PC-3 (cell line): ENCODE results near the gene ANGPTL7. TPM values are rescaled to one million over a fixed set of nuclear protein-coding genes. Genes with fewer than 3 reads are reported as not detected.
A peak's percentile ranks its signal among the peaks of the same experiment; 100 is the strongest.

Source experiments
- ATAC-seq: fragments of 200-7000 bp; cut with Tn5 transposase; 2 replicates; pipeline ENCODE4 v1.9.1; 2020; ENCODE audit warnings: mild to moderate bottlenecking, moderate library complexity
- BruUV-seq: library from RNA; stranded (reverse); fragments of 400-500 nt; replicated peaks from 2 replicates; lab custom pipeline; 2021; lab: Mats Ljungman, UMichigan
- CTCF ChIA-PET: fragments of 300-600 bp; sonication (Branson Sonifier 250); formaldehyde crosslinking; loops from one replicate; lab custom pipeline; 2022; ENCODE audit warnings: antibody characterized with exemption; lab: Charles Lee
- POLR2A ChIA-PET: fragments of 300-600 bp; sonication (Branson Sonifier 250); formaldehyde crosslinking; loops from one replicate; lab custom pipeline; 2022; ENCODE audit warnings: antibody characterized with exemption; ENCODE audit not compliant: unreplicated experiment; lab: Charles Lee
- DNase-seq: peaks from one replicate; pipeline ENCODE4 v3.0.0-alpha.2; 2015
- H2AFZ ChIP-seq: fragments of 300-600 bp; sonication (generic); 2 replicates; pipeline ENCODE4 v1.6.0; 2016; ENCODE audit warnings: antibody characterized with exemption, low read length
- H3F3A ChIP-seq: fragments of 300-600 bp; sonication (generic); one replicate; pipeline ENCODE4 v1.6.0; 2017; ENCODE audit warnings: antibody characterized with exemption, low read length, control low read depth, mild to moderate bottlenecking; ENCODE audit not compliant: unreplicated experiment
- H3K27ac ChIP-seq: fragments of 300-600 bp; sonication (generic); 2 replicates; pipeline ENCODE4 v1.5.1; 2016; ENCODE audit warnings: mild to moderate bottlenecking, low read length
- H3K27me3 ChIP-seq: fragments of 300-600 bp; sonication (generic); 2 replicates; pipeline ENCODE4 v1.6.1; 2016; ENCODE audit warnings: low read length, mixed read lengths
- H3K36me3 ChIP-seq: fragments of 300-600 bp; sonication (generic); 2 replicates; pipeline ENCODE4 v1.6.1; 2016; ENCODE audit warnings: low read depth, mixed run types, low read length, mixed read lengths
- H3K4me1 ChIP-seq: fragments of 300-600 bp; sonication (generic); 2 replicates; pipeline ENCODE4 v1.5.1; 2016; ENCODE audit warnings: low read length; ENCODE audit not compliant: insufficient read depth
- H3K4me2 ChIP-seq: fragments of 300-600 bp; sonication (generic); 2 replicates; pipeline ENCODE4 v1.6.0; 2016; ENCODE audit warnings: low read length
- H3K4me3 ChIP-seq: fragments of 300-600 bp; sonication (generic); 2 replicates; pipeline ENCODE4 v1.5.1; 2016; ENCODE audit warnings: mild to moderate bottlenecking, low read length, mixed read lengths
- H3K79me2 ChIP-seq: fragments of 300-600 bp; sonication (generic); 2 replicates; pipeline ENCODE4 v1.6.1; 2017; ENCODE audit warnings: low read length, mixed read lengths
- H3K9ac ChIP-seq: fragments of 300-600 bp; sonication (generic); 2 replicates; pipeline ENCODE4 v1.6.0; 2016; ENCODE audit warnings: mild to moderate bottlenecking, low read length
- H3K9me2 ChIP-seq: fragments of 300-600 bp; sonication (generic); replicated peaks from 2 replicates; pipeline ENCODE4 v1.6.1; 2016; ENCODE audit warnings: mixed run types, low read length, mixed read lengths
- H3K9me3 ChIP-seq: fragments of 300-600 bp; sonication (generic); 2 replicates; pipeline ENCODE4 v1.6.1; 2016; ENCODE audit warnings: low read length, mixed read lengths
- H4K20me1 ChIP-seq: fragments of 300-600 bp; sonication (generic); 2 replicates; pipeline ENCODE4 v1.6.1; 2016; ENCODE audit warnings: low read length, mixed read lengths
- EZH2 ChIP-seq: fragments of 300-600 bp; sonication (generic); IDR thresholded peaks from one replicate; pipeline ENCODE4 v1.6.1; 2017; ENCODE audit warnings: antibody characterized with exemption, mild to moderate bottlenecking, low read length; ENCODE audit not compliant: unreplicated experiment
- EZH2phosphoT487 ChIP-seq: fragments of 300-600 bp; sonication (generic); IDR thresholded peaks from 2 replicates; pipeline ENCODE4 v1.6.1; 2018; ENCODE audit warnings: mild to moderate bottlenecking, antibody characterized with exemption, low read length, borderline replicate concordance
- intact Hi-C: fragments of 100-400 bp; cut with micrococcal nuclease; formaldehyde crosslinking; loops from 2 replicates; pipeline ENCODE4 v1.9.0; 2023
- total RNA-seq: library from RNA; depleted of rRNA; stranded (reverse); fragments of >200 nt; gene quantifications from 2 replicates; pipeline ENCODE4 v1.2.3, GENCODE V29; 2014
- TF ChIP-seq, protein P1 (sequence below): fragments of 300-600 bp; sonication (generic); conservative IDR thresholded peaks from 2 replicates; pipeline ENCODE4 v1.5.1; 2017; ENCODE audit warnings: antibody characterized with exemption, low read depth, mild to moderate bottlenecking, low read length

ANGPTL7 gene
- total RNA-seq, 1 experiment from 2014 or later = not detected

DNA sequence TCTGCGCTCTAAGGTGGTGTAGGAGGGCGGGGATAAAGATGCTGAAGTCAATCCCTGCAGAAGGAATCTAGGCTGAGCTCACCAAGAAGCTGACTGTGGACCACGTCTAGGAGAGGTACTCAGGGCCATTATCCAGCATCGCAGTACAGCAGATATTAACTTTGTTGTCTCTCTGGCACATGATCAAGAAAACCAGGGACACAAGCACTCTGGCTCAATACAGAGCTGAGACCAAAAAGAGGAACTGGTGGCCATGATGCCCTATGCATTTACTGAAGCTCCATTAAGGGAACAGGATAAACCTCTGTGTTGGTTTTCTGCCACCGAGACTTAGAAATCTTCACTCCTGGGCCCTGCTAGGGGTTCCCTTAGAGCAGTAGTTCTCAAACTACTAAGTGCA is 38.0 kb upstream of the ANGPTL7 start:
- TF ChIP-seq EZH2phosphoT487 (no peak), EZH2 (no peak)
- TF ChIP-seq, protein P1, sequence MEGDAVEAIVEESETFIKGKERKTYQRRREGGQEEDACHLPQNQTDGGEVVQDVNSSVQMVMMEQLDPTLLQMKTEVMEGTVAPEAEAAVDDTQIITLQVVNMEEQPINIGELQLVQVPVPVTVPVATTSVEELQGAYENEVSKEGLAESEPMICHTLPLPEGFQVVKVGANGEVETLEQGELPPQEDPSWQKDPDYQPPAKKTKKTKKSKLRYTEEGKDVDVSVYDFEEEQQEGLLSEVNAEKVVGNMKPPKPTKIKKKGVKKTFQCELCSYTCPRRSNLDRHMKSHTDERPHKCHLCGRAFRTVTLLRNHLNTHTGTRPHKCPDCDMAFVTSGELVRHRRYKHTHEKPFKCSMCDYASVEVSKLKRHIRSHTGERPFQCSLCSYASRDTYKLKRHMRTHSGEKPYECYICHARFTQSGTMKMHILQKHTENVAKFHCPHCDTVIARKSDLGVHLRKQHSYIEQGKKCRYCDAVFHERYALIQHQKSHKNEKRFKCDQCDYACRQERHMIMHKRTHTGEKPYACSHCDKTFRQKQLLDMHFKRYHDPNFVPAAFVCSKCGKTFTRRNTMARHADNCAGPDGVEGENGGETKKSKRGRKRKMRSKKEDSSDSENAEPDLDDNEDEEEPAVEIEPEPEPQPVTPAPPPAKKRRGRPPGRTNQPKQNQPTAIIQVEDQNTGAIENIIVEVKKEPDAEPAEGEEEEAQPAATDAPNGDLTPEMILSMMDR = no peak
- H3K9me3 ChIP-seq = no peaks in the 10 kb centered on the region
- H3K79me2 ChIP-seq = no peaks in the 10 kb centered on the region
- intact Hi-C loops = no loop called here
- DNase-seq (no peak), ATAC-seq (no peak)
- H2AFZ ChIP-seq = no peak overlapping the region
- ChIA-PET CTCF (no interaction called here), POLR2A (no interaction called here)
- H3K4me2 ChIP-seq = no peak overlapping the region
- peaks cover 47% of the 10 kb centered on the region for H3K4me1 ChIP-seq
- no peaks in the 10 kb centered on the region for H3K27me3 ChIP-seq
- BruUV-seq = no TSS peak
- H3K9me2 ChIP-seq = no peaks in the 10 kb centered on the region
- peaks cover 39% of the 10 kb centered on the region for H3K36me3 ChIP-seq
- H3K4me3 ChIP-seq = no peak overlapping the region
- no peak overlapping the region for H3K9ac ChIP-seq
- H4K20me1 ChIP-seq = no peaks in the 10 kb centered on the region
- peaks cover 9% of the 10 kb centered on the region for H3F3A ChIP-seq
- no peak overlapping the region for H3K27ac ChIP-seq

- peaks cover 10% of the 10 kb centered on the region for H3F3A ChIP-seq
- no peak overlapping the region for H2AFZ ChIP-seq
- H3K79me2 ChIP-seq = no peaks in the 10 kb centered on the region
- H3K36me3 ChIP-seq = peaks cover 33% of the 10 kb centered on the region
- peak overlapping the region; percentile 15; the same call in 1 of the 2 replicates for H3K4me2 ChIP-seq
- H3K4me3 ChIP-seq = no peak overlapping the region
- no TSS peak for BruUV-seq
- no peaks in the 10 kb centered on the region for H3K9me2 ChIP-seq
- peak; percentile 35 for DNase-seq
- H3K9me3 ChIP-seq = no peaks in the 10 kb centered on the region
- ATAC-seq = peak; percentile 12
- ChIA-PET POLR2A (no interaction called here), CTCF (no interaction called here)
- no peak overlapping the region for H3K9ac ChIP-seq
- H3K27ac ChIP-seq = 0 out of 2 replicates have a peak overlapping the region, but pooled peaks have one; percentile 14
- TF ChIP-seq EZH2phosphoT487 = no peak
- no peak for TF ChIP-seq EZH2
- TF ChIP-seq, protein P1 = no peak
- no peaks in the 10 kb centered on the region for H3K27me3 ChIP-seq
- intact Hi-C loops = no loop called here
- peaks cover 47% of the 10 kb centered on the region for H3K4me1 ChIP-seq
- no peaks in the 10 kb centered on the region for H4K20me1 ChIP-seq
These were observed 37.1 kb upstream of the ANGPTL7 start for GRCh38 chr1:11151826-11152612.

DNA sequence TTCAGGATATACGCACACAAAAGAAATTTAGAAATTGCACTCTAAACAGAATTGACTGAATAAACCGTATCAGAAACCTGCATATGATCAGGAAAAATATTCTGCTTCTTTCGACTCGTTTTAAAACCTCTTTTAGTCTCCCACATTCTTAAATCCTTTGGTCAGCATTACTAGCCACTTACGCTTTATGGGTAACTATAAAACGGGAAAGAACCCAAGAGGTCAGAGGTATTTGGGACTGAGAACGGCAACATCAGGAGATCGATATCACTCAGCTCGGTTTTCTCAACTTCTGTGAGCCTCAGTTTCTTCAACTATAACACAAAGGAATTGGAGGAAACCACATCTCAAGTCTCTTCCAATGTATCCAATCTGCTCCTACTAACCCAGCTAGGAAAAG is 36.4 kb upstream of the ANGPTL7 start:
- Histone ChIP-seq H3K4me2 (no peak overlapping the region), H3F3A (peaks cover 11% of the 10 kb centered on the region), H3K79me2 (no peaks in the 10 kb centered on the region), H3K9ac (no peak overlapping the region), H3K27ac (no peak overlapping the region), H4K20me1 (no peaks in the 10 kb centered on the region), H3K9me3 (no peaks in the 10 kb centered on the region), H3K4me1 (peaks cover 47% of the 10 kb centered on the region), H2AFZ (no peak overlapping the region), H3K4me3 (no peak overlapping the region), H3K36me3 (peaks cover 33% of the 10 kb centered on the region), H3K27me3 (no peaks in the 10 kb centered on the region), H3K9me2 (no peaks in the 10 kb centered on the region)
- TF ChIP-seq EZH2phosphoT487 (no peak), EZH2 (no peak)
- TF ChIP-seq, protein P1 = no peak
- ChIA-PET CTCF (no interaction called here), POLR2A (no interaction called here)
- BruUV-seq = no TSS peak
- ATAC-seq (no peak), DNase-seq (no peak)
- intact Hi-C loops = no loop called here
